Lower leg skin (tissue), 4 donors: Measurements from ENCODE around the gene HLA-DMA. TPM values are rescaled to one million over a fixed set of nuclear protein-coding genes. Genes with fewer than 3 reads are reported as not detected.

ENCODE experiments used
- DNase-seq, 2 donors: peaks; one replicate each; pipeline ENCODE4 v3.0.0-alpha.2; 2019; ENCODE audit warnings: low spot score in 2 of 2
- H3K4me3 ChIP-seq: fragments of 200-600 bp; sonication (generic); 2 replicates; pipeline ENCODE4 v1.5.1; 2017; ENCODE audit warnings: mild to moderate bottlenecking, low read depth; ENCODE audit not compliant: poor library complexity, severe bottlenecking
- CTCF ChIP-seq, 3 donors: fragments of 450-650 bp; IDR thresholded peaks; one replicate each; pipeline ENCODE4 v1.5.1; 2016; ENCODE audit warnings: antibody characterized with exemption in 3 of 3, mild to moderate bottlenecking in 3 of 3, moderate library complexity in 2 of 3
- POLR2A ChIP-seq, 2 donors: fragments of 450-650 bp; IDR thresholded peaks; one replicate each; pipeline ENCODE4 v1.6.1; 2016 to 2017; ENCODE audit warnings: antibody characterized with exemption in 2 of 2, mild to moderate bottlenecking in 1 of 2, moderate library complexity in 1 of 2
- WGBS, 2 donors: methylation state at CpG; one replicate each; pipeline ENCODE4 v1.1.5; 2018; 5-methylcytosine and 5-hydroxymethylcytosine counted together
- intact Hi-C: fragments of 100-400 bp; cut with DNase I; formaldehyde crosslinking; loops from one replicate; pipeline ENCODE4 v1.15.0; 2023; ENCODE audit warnings: low total_unique reads
- total RNA-seq, 4 donors: library from RNA; depleted of rRNA; stranded (reverse); fragments of >200 nt; gene quantifications; one replicate each; pipeline ENCODE4 v1.1.0, GENCODE V29; 2016

HLA-DMA gene
- 10 to 100 TPM; 11.5 to 33.4 (median 22.4) TPM for total RNA-seq

GRCh38 chr6:32952817-32953739 lies at the start of gene HLA-DMA:
Gene HLA-DMA (minus strand): TSS chr6:32953097. CDS start chr6:32953036, 61 bp downstream.
- intact Hi-C loops = no loop called here
- TF ChIP-seq POLR2A (IDR thresholded peaks at IDR 0.05) (no peak), CTCF (IDR thresholded peaks at IDR 0.05) (peak in 1 of 3 donors; percentile 66)
- peak; percentile 88 to 94 for DNase-seq
- 33 to 40% methylated on average over 10 of the region's 10 CpGs for WGBS, 2 donors
- no peak within 1 kb of the TSS for H3K4me3 ChIP-seq

GRCh38 chr6:33001685-33002084 lies 48.8 kb upstream of the HLA-DMA start:
- intact Hi-C loops = no loop called here
- no peak for TF ChIP-seq POLR2A (IDR thresholded peaks at IDR 0.05)
- TF ChIP-seq CTCF (IDR thresholded peaks at IDR 0.05) = no peak
- no peak overlapping the region for H3K4me3 ChIP-seq
- 49 to 52% methylated on average over 4 of the region's 4 CpGs for WGBS, 2 donors
- no peak for DNase-seq

GRCh38 chr6:33000055-33000454 lies 47.2 kb upstream of the HLA-DMA start:
- no peak overlapping the region for H3K4me3 ChIP-seq
- WGBS, 2 donors = 53 to 58% methylated on average over 8 of the region's 8 CpGs
- intact Hi-C loops = no loop called here
- TF ChIP-seq CTCF (IDR thresholded peaks at IDR 0.05) = no peak
- TF ChIP-seq POLR2A (IDR thresholded peaks at IDR 0.05) = no peak
- DNase-seq = no peak

- intact Hi-C loops = no loop called here
- 39% methylated on average over 2 of the region's 2 CpGs for WGBS, 2 donors
- no peak for DNase-seq
- no peak for TF ChIP-seq CTCF (IDR thresholded peaks at IDR 0.05)
- TF ChIP-seq POLR2A (IDR thresholded peaks at IDR 0.05) = no peak
- no peak overlapping the region for H3K4me3 ChIP-seq
Measured at GRCh38 chr6:32995448-32995847, 42.6 kb upstream of the HLA-DMA start.

- intact Hi-C loops = no loop called here
Measured at GRCh38 chr6:32993363-32993973, 40.6 kb upstream of the HLA-DMA start.

More at GRCh38 chr6:32993363-32993973, 40.6 kb upstream of the HLA-DMA start:
- WGBS, 2 donors = 85 to 86% methylated on average over 9 of the region's 9 CpGs
- no peak overlapping the region for H3K4me3 ChIP-seq
- no peak for DNase-seq
- TF ChIP-seq POLR2A (IDR thresholded peaks at IDR 0.05) (no peak), CTCF (IDR thresholded peaks at IDR 0.05) (no peak)
